ENCODE results near the gene RIPPLY3. TPM values are rescaled to one million over a fixed set of nuclear protein-coding genes. Genes with fewer than 3 reads are reported as not detected.

The RIPPLY3 gene, protein sequence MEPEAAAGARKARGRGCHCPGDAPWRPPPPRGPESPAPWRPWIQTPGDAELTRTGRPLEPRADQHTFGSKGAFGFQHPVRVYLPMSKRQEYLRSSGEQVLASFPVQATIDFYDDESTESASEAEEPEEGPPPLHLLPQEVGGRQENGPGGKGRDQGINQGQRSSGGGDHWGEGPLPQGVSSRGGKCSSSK
- total RNA-seq (2014; rRNA removed; shearing (Covaris generic)), result 2.5 and 2.6 TPM in 2 replicates
- 2.8 and 3.1 TPM in 2 replicates for polyA plus RNA-seq (2016; fragmentation: Nextera tagmentation; extraction: Ambion mirVana)
- long read RNA-seq, partial matches to known transcripts, result 0 of 1 reads
- long read RNA-seq, other reads (novel, unspliced or antisense), result 0 of 1 reads

DNA sequence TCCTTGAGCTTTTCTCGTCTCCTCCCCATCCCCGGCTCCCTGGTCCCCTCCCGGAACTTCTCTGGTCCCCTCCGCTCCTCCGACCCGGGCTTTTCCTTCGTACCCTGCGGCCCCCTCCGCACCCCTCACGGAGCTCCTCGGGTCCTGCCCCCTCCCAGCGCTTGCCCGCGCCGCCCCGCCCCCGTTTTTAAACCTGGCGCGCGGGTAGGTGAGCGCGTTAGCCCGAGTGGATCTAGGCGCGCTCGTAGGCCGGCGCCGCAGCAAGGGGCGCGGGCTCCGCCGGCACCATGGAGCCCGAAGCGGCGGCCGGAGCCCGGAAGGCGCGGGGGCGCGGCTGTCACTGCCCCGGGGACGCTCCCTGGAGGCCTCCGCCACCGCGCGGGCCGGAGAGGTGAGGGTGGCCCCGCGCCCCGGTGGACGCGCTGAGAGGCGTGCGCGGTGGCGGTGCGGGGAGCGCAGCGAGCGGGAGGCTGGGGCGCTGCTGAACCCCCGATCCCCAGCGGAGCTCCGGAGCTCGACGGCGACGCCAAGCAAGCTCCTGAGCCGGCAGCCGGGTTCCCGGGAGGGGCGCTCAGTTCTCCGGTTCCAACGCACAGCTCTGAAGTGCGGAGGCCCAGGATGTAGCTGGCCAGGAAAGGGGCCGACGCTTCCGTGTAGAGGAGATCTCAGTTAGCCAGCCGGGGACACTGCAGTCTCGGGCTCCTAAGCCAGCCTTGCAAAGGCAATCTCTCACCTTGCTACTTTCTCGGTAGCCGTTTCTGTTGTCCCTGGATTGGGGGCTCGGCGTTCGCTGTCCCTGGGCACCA is at the start of gene RIPPLY3:
Gene RIPPLY3, plus strand, starts transcription at position 217 of the 806 bp plus-strand sequence. Its CDS starts 71 bp downstream, at position 288.
- H3K27ac Mint-ChIP-seq, result no peak within 1 kb of the TSS
- H3K9me2 ChIP-seq (ENCODE audit: insufficient read depth), result no peaks in the 10 kb centered on the region
- TF ChIP-seq, protein P1, sequence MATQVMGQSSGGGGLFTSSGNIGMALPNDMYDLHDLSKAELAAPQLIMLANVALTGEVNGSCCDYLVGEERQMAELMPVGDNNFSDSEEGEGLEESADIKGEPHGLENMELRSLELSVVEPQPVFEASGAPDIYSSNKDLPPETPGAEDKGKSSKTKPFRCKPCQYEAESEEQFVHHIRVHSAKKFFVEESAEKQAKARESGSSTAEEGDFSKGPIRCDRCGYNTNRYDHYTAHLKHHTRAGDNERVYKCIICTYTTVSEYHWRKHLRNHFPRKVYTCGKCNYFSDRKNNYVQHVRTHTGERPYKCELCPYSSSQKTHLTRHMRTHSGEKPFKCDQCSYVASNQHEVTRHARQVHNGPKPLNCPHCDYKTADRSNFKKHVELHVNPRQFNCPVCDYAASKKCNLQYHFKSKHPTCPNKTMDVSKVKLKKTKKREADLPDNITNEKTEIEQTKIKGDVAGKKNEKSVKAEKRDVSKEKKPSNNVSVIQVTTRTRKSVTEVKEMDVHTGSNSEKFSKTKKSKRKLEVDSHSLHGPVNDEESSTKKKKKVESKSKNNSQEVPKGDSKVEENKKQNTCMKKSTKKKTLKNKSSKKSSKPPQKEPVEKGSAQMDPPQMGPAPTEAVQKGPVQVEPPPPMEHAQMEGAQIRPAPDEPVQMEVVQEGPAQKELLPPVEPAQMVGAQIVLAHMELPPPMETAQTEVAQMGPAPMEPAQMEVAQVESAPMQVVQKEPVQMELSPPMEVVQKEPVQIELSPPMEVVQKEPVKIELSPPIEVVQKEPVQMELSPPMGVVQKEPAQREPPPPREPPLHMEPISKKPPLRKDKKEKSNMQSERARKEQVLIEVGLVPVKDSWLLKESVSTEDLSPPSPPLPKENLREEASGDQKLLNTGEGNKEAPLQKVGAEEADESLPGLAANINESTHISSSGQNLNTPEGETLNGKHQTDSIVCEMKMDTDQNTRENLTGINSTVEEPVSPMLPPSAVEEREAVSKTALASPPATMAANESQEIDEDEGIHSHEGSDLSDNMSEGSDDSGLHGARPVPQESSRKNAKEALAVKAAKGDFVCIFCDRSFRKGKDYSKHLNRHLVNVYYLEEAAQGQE (IDR thresholded peaks at IDR 0.05; ENCODE audit: unreplicated experiment), result no peak
- TF ChIP-seq, protein P2, sequence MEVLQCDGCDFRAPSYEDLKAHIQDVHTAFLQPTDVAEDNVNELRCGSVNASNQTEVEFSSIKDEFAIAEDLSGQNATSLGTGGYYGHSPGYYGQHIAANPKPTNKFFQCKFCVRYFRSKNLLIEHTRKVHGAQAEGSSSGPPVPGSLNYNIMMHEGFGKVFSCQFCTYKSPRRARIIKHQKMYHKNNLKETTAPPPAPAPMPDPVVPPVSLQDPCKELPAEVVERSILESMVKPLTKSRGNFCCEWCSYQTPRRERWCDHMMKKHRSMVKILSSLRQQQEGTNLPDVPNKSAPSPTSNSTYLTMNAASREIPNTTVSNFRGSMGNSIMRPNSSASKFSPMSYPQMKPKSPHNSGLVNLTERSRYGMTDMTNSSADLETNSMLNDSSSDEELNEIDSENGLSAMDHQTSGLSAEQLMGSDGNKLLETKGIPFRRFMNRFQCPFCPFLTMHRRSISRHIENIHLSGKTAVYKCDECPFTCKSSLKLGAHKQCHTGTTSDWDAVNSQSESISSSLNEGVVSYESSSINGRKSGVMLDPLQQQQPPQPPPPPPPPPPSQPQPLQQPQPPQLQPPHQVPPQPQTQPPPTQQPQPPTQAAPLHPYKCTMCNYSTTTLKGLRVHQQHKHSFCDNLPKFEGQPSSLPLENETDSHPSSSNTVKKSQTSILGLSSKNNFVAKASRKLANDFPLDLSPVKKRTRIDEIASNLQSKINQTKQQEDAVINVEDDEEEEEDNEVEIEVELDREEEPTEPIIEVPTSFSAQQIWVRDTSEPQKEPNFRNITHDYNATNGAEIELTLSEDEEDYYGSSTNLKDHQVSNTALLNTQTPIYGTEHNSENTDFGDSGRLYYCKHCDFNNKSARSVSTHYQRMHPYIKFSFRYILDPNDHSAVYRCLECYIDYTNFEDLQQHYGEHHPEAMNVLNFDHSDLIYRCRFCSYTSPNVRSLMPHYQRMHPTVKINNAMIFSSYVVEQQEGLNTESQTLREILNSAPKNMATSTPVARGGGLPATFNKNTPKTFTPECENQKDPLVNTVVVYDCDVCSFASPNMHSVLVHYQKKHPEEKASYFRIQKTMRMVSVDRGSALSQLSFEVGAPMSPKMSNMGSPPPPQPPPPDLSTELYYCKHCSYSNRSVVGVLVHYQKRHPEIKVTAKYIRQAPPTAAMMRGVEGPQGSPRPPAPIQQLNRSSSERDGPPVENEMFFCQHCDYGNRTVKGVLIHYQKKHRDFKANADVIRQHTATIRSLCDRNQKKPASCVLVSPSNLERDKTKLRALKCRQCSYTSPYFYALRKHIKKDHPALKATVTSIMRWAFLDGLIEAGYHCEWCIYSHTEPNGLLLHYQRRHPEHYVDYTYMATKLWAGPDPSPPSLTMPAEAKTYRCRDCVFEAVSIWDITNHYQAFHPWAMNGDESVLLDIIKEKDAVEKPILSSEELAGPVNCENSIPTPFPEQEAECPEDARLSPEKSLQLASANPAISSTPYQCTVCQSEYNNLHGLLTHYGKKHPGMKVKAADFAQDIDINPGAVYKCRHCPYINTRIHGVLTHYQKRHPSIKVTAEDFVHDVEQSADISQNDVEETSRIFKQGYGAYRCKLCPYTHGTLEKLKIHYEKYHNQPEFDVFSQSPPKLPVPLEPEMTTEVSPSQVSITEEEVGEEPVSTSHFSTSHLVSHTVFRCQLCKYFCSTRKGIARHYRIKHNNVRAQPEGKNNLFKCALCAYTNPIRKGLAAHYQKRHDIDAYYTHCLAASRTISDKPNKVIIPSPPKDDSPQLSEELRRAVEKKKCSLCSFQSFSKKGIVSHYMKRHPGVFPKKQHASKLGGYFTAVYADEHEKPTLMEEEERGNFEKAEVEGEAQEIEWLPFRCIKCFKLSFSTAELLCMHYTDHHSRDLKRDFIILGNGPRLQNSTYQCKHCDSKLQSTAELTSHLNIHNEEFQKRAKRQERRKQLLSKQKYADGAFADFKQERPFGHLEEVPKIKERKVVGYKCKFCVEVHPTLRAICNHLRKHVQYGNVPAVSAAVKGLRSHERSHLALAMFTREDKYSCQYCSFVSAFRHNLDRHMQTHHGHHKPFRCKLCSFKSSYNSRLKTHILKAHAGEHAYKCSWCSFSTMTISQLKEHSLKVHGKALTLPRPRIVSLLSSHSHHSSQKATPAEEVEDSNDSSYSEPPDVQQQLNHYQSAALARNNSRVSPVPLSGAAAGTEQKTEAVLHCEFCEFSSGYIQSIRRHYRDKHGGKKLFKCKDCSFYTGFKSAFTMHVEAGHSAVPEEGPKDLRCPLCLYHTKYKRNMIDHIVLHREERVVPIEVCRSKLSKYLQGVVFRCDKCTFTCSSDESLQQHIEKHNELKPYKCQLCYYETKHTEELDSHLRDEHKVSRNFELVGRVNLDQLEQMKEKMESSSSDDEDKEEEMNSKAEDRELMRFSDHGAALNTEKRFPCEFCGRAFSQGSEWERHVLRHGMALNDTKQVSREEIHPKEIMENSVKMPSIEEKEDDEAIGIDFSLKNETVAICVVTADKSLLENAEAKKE (CRISPR knock-in tag; IDR thresholded peaks at IDR 0.05), result no peak
- peak; percentile 40 for TF ChIP-seq EZH2 (IDR thresholded peaks at IDR 0.05; ENCODE audit: low read depth, unreplicated experiment)
- peaks cover 8% of the 10 kb centered on the region; the same call in 1 of the 2 replicates for H3K4me1 ChIP-seq (ENCODE audit: insufficient read depth)
- peaks cover 47% of the 10 kb centered on the region for H3K27me3 Mint-ChIP-seq (ENCODE audit: insufficient read depth, low read depth, poor library complexity)
- peak within 1 kb of the TSS; percentile 89 for H3K4me2 ChIP-seq
- DNase-seq (ENCODE audit: low spot score) (peak; percentile 75), ATAC-seq (peak; percentile 45)
- peaks cover 7% of the 10 kb centered on the region for H3K4me1 Mint-ChIP-seq
- no peaks in the 10 kb centered on the region for H3K79me2 ChIP-seq (replicated peaks; ENCODE audit: insufficient read depth)
- H3K9me3 Mint-ChIP-seq, result no peaks in the 10 kb centered on the region
- H3K27me3 ChIP-seq (ENCODE audit: insufficient read depth), result peaks cover 58% of the 10 kb centered on the region
- no peak within 1 kb of the TSS for H3K27ac ChIP-seq (ENCODE audit: low read depth)
- H3F3A ChIP-seq (replicated peaks; ENCODE audit: low read depth), result no peaks in the 10 kb centered on the region
- peak within 1 kb of the TSS; percentile 98 for H2AFZ ChIP-seq
- H4K20me1 ChIP-seq (replicated peaks; ENCODE audit: insufficient read depth), result peaks cover 4% of the 10 kb centered on the region; the same call in 1 of the 2 replicates
- H3K4me3 Mint-ChIP-seq, result peak within 1 kb of the TSS; percentile 69
- peak within 1 kb of the TSS; percentile 70 for H3K4me3 ChIP-seq
- no peaks in the 10 kb centered on the region for H3K36me3 ChIP-seq (ENCODE audit: insufficient read depth)
- no peaks in the 10 kb centered on the region for H3K36me3 Mint-ChIP-seq (ENCODE audit: low read depth)

All from GM23338 (cell line).